ENCODE data around the gene ZNF267. TPM values are rescaled to one million over a fixed set of nuclear protein-coding genes. Genes with fewer than 3 reads are reported as not detected.

The ZNF267 gene
- total RNA-seq, 3 donors from 2014 or later (not counting 1 experiment from before 2014, with no cell fraction given) = 45.0 to 56.6 (median 52.8) TPM

DNA sequence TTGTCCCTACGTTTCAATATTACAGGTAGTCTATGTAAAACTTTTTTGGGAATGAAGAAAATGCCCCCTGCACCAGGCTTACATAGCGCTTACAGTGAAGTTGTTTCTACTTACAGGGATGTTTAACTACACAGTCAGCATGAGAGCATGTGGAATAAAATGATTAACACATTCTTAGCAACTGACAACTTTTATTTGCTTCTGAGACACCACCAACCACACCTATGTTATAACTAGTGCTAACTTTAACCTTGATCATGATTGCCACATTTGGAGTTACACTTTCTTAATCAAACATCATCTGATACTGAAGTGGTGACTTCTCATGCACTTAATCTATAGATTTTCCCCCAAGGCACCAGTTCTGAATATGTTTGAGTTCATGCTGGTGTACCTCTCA is 20.3 kb upstream of the ZNF267 start:
- intact Hi-C loops (cut with micrococcal nuclease) = no loop called here
- Mint-ChIP-seq H3K4me3 (no peak overlapping the region), H3K27me3 (ENCODE audit: low read depth in 2 of 2) (peaks cover 20 to 37% of the 10 kb centered on the region in 2 donors)

DNA sequence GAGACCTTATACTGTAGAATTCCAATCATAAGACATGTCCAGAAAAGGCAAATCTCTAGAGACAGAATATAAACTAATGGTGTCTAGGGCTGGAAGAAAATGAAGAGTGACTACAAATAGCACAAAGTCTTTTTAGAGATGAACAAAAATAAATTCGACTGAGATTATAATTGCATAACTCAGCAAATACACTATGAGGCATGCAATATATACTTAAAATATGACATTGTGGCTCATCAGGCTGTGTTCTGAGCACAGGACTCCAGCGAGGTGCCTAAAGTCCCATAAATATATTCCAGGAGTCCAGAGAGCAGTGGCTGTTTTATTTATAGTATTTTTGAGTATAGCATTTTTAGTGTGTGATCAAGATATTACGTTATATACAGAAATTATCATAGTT is 13.1 kb upstream of the ZNF267 start:
- Mint-ChIP-seq H3K27ac (no peak overlapping the region), H3K27me3 (ENCODE audit: low read depth in 2 of 2) (peaks cover 17 to 29% of the 10 kb centered on the region in 2 donors), H3K4me1 (peaks cover 0 to 5% of the 10 kb centered on the region in 2 donors), H3K9me3 (no peaks in the 10 kb centered on the region), H3K4me3 (no peak overlapping the region), H3K36me3 (no peaks in the 10 kb centered on the region)
- Histone ChIP-seq H3K4me1 (ENCODE audit: control insufficient read depth, insufficient read depth, low read length) (no peaks in the 10 kb centered on the region), H3K4me3 (ENCODE audit: low read length) (no peak overlapping the region), H3K9me3 (ENCODE audit: control insufficient read depth, insufficient read depth, low read length) (no peaks in the 10 kb centered on the region), H3K36me3 (ENCODE audit: control insufficient read depth, insufficient read depth, low read length) (no peaks in the 10 kb centered on the region), H3K27ac (ENCODE audit: low read length) (no peak overlapping the region), H3K27me3 (ENCODE audit: control insufficient read depth, insufficient read depth, low read length) (no peaks in the 10 kb centered on the region)
- TF ChIP-seq, protein P1, sequence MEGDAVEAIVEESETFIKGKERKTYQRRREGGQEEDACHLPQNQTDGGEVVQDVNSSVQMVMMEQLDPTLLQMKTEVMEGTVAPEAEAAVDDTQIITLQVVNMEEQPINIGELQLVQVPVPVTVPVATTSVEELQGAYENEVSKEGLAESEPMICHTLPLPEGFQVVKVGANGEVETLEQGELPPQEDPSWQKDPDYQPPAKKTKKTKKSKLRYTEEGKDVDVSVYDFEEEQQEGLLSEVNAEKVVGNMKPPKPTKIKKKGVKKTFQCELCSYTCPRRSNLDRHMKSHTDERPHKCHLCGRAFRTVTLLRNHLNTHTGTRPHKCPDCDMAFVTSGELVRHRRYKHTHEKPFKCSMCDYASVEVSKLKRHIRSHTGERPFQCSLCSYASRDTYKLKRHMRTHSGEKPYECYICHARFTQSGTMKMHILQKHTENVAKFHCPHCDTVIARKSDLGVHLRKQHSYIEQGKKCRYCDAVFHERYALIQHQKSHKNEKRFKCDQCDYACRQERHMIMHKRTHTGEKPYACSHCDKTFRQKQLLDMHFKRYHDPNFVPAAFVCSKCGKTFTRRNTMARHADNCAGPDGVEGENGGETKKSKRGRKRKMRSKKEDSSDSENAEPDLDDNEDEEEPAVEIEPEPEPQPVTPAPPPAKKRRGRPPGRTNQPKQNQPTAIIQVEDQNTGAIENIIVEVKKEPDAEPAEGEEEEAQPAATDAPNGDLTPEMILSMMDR (IDR thresholded peaks at IDR 0.05) = no peak
- ATAC-seq = no peak
- DNase-seq = no peak
- intact Hi-C loops (cut with micrococcal nuclease) = loop anchor here (10.0 kb wide), 1 partner anchor 1016 kb away; no protein-coding TSS in a partner anchor
- WGBS (ENCODE audit: insufficient coverage) = 100% methylated on average over 1 of the region's 3 CpGs

More for the DNA sequence above, 20.3 kb upstream of the ZNF267 start:
- H3K36me3 Mint-ChIP-seq = peaks cover 16% of the 10 kb centered on the region
- H3K4me3 ChIP-seq (ENCODE audit: low read length) = no peak overlapping the region
- no peaks in the 10 kb centered on the region for H3K36me3 ChIP-seq (ENCODE audit: control insufficient read depth, insufficient read depth, low read length)
- 79% methylated on average over 2 of the region's 2 CpGs for WGBS (ENCODE audit: insufficient coverage)
- DNase-seq = no peak
- no peak overlapping the region for H3K27ac ChIP-seq (ENCODE audit: low read length)
- ATAC-seq = no peak
- no peaks in the 10 kb centered on the region for H3K4me1 Mint-ChIP-seq
- no peaks in the 10 kb centered on the region for H3K4me1 ChIP-seq (ENCODE audit: control insufficient read depth, insufficient read depth, low read length)
- H3K9me3 ChIP-seq (ENCODE audit: control insufficient read depth, insufficient read depth, low read length) = peaks cover 14% of the 10 kb centered on the region
- H3K27ac Mint-ChIP-seq = no peak overlapping the region
- TF ChIP-seq, protein P1 (IDR thresholded peaks at IDR 0.05) = no peak
- peaks cover 5 to 9% of the 10 kb centered on the region in 2 donors for H3K9me3 Mint-ChIP-seq
- H3K27me3 ChIP-seq (ENCODE audit: control insufficient read depth, insufficient read depth, low read length) = no peaks in the 10 kb centered on the region

DNA sequence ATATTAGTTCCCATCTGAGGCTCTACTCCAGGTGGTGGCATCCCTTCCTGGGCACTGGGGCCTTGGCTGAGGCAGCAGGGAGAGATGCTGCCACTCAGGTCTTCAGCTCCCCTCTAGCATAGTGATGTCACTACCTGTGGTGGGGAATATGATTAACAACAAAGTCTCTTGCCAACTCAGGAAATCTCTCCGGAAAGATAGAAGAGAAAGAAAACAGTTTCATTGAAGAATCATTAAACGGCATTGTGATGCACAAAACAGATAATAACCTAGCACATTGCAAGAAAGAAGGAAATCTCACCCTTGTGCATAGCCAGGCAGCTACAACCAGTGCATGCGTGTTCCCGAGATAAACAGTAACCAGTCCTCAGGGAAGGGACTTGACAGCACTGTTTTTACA is 12.2 kb upstream of the ZNF267 start:
- TF ChIP-seq, protein P1 (IDR thresholded peaks at IDR 0.05) = no peak
- no peak overlapping the region for H3K27ac ChIP-seq (ENCODE audit: low read length)
- Mint-ChIP-seq H3K4me3 (no peak overlapping the region), H3K4me1 (peaks cover 0 to 5% of the 10 kb centered on the region in 2 donors), H3K27ac (no peak overlapping the region), H3K27me3 (ENCODE audit: low read depth in 2 of 2) (peaks cover 15 to 20% of the 10 kb centered on the region in 2 donors), H3K36me3 (no peaks in the 10 kb centered on the region), H3K9me3 (no peaks in the 10 kb centered on the region)
- WGBS (ENCODE audit: insufficient coverage) = 35% methylated on average over 4 of the region's 4 CpGs
- no peaks in the 10 kb centered on the region for H3K27me3 ChIP-seq (ENCODE audit: control insufficient read depth, insufficient read depth, low read length)
- no peaks in the 10 kb centered on the region for H3K9me3 ChIP-seq (ENCODE audit: control insufficient read depth, insufficient read depth, low read length)
- intact Hi-C loops (cut with micrococcal nuclease) = loop anchor here (10.0 kb wide), 1 partner anchor 1017 kb away; no protein-coding TSS in a partner anchor
- H3K36me3 ChIP-seq (ENCODE audit: control insufficient read depth, insufficient read depth, low read length) = no peaks in the 10 kb centered on the region
- no peaks in the 10 kb centered on the region for H3K4me1 ChIP-seq (ENCODE audit: control insufficient read depth, insufficient read depth, low read length)
- ATAC-seq (no peak), DNase-seq (peak in 1 of 2 donors; percentile 50)
- no peak overlapping the region for H3K4me3 ChIP-seq (ENCODE audit: low read length)

DNA sequence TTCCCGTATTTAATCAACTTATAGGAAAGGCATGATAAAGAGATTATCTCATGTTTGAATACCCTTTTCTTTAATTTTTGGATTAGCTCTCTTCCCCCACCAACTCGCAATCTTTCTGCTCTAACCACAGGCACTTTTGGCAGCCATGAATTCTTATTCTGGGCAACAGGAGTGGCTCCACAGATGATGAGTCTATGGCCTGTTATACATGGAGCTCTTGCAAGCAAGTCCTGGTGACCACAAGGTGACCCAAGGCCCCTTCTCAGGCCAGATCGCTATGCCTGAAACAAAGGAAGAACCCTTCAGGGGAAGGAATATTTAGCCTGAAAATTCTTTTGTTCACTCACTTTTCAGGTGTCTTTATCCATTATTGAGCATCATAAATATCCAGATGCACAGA is 10.8 kb upstream of the ZNF267 start:
- Histone ChIP-seq H3K4me3 (ENCODE audit: low read length) (no peak overlapping the region), H3K9me3 (ENCODE audit: control insufficient read depth, insufficient read depth, low read length) (no peaks in the 10 kb centered on the region), H3K36me3 (ENCODE audit: control insufficient read depth, insufficient read depth, low read length) (no peaks in the 10 kb centered on the region), H3K4me1 (ENCODE audit: control insufficient read depth, insufficient read depth, low read length) (no peaks in the 10 kb centered on the region), H3K27me3 (ENCODE audit: control insufficient read depth, insufficient read depth, low read length) (no peaks in the 10 kb centered on the region), H3K27ac (ENCODE audit: low read length) (no peak overlapping the region)
- no peak overlapping the region for H3K27ac Mint-ChIP-seq
- ATAC-seq (no peak), DNase-seq (no peak)
- TF ChIP-seq, protein P1 (IDR thresholded peaks at IDR 0.05) = no peak
- WGBS (ENCODE audit: insufficient coverage) = 97% methylated on average over 3 of the region's 3 CpGs
- no peaks in the 10 kb centered on the region for H3K36me3 Mint-ChIP-seq
- H3K4me1 Mint-ChIP-seq = peaks cover 0 to 5% of the 10 kb centered on the region in 2 donors
- no peak overlapping the region for H3K4me3 Mint-ChIP-seq
- intact Hi-C loops (cut with micrococcal nuclease) = loop anchor here (10.0 kb wide), 1 partner anchor 1018 kb away; no protein-coding TSS in a partner anchor
- H3K9me3 Mint-ChIP-seq = no peaks in the 10 kb centered on the region
- peaks cover 8 to 11% of the 10 kb centered on the region in 2 donors for H3K27me3 Mint-ChIP-seq (ENCODE audit: low read depth in 2 of 2)
